Upper lobe of right lung (tissue), 1 donor: ENCODE measurements around the gene SLC46A1. TPM values are rescaled to one million over a fixed set of nuclear protein-coding genes. Genes with fewer than 3 reads are reported as not detected.
A peak's percentile ranks its signal among the peaks of the same experiment; 100 is the strongest.
"Not testable (repeated sequence)": the region's sequence is repeated elsewhere in the genome, so short reads cannot be mapped to it uniquely, and the experiment has no call there.

Source experiments
- ATAC-seq: fragments of 200-7000 bp; cut with Tn5 transposase; one replicate; pipeline ENCODE4 v1.9.1; 2020; ENCODE audit warnings: mild to moderate bottlenecking, moderate library complexity
- DNase-seq: peaks from one replicate; pipeline ENCODE4 v3.0.0-alpha.2; 2020
- H3K27ac ChIP-seq: fragments of 200-600 bp; one replicate; pipeline ENCODE4 v1.8.0; 2022
- H3K27me3 ChIP-seq: fragments of 200-600 bp; one replicate; pipeline ENCODE4 v1.8.0; 2022; ENCODE audit warnings: mild to moderate bottlenecking
- H3K36me3 ChIP-seq: fragments of 200-600 bp; one replicate; pipeline ENCODE4 v1.8.0; 2022
- H3K4me1 ChIP-seq: fragments of 200-600 bp; one replicate; pipeline ENCODE4 v1.8.0; 2022
- H3K4me3 ChIP-seq: fragments of 200-600 bp; one replicate; pipeline ENCODE4 v1.8.0; 2022; ENCODE audit warnings: mild to moderate bottlenecking
- H3K9me3 ChIP-seq: fragments of 200-600 bp; one replicate; pipeline ENCODE4 v1.8.0; 2022
- intact Hi-C: fragments of 100-400 bp; cut with DNase I; formaldehyde crosslinking; loops from one replicate; pipeline ENCODE4 v1.11.0; 2022
- long read RNA-seq: library from polyadenylated mRNA; unstranded; transcript quantifications from one replicate; pipeline ENCODE4 v2.0.0, GENCODE V29; 2021
- total RNA-seq: library from RNA; stranded (reverse); fragmentation: NEBNext Ultra II Directional; extraction: Animal tissue kit (Norgen Biotek cat#: 25700); gene quantifications from one replicate; pipeline ENCODE4 v1.2.1, GENCODE V29; 2021
- TF ChIP-seq, protein P1 (sequence below): fragments of 200-600 bp; IDR thresholded peaks from one replicate; pipeline ENCODE4 v1.8.0; 2022; ENCODE audit warnings: antibody characterized with exemption
- donor health status: DM: no; HTN: yes; CAD: no; lungs with severe emphysema.

The SLC46A1 gene
- 17.0 TPM for total RNA-seq
- long read RNA-seq, full-length matches to known transcripts: 15 of 26 reads
- long read RNA-seq, partial matches to known transcripts: 0 of 26 reads
- long read RNA-seq, other reads (novel, unspliced or antisense): 11 of 26 reads

DNA sequence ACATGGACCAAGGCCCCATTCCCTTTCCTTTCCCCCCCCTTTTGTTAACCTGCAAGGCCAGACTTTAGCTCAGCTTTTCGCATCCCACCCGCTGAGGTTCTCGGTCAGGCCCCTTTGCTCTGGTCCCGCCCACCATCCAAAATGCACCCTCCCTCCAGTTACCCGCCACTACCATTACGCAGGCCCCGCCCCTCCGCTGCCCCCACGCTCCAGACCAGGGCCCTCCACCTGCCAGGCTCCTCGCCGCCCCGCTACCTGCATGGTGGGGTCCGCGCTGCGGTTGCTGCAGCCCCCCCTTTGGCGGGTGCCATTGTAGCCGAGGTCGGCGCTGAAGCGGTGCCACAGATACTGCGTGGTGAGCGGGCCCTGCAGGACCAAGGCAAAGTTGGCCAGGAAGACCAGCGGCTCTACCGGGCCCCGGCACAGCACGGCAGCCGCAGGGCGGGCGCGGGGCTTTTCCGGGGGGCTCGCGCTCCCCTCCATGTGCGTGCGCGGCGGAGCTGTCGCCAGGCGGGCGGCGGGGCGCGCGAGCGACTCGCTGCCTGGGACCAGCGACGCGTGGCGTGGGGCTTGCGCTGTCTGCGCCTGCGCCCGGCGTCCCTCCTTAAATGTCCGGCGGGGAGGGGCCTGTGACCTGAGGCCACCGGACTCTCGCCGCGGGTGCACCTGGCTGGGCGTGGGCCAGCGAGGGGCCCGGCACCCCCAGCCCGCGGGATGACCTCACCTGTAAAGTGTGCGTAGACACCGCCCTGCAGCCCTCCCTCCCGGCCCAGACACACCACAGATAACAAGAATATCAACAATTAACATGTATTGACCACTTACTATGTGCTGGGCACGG is at the start of gene SLC46A1:
SLC46A1 (minus strand) TSS at position 581 of the 841 bp plus-strand sequence; CDS start at position 483, 98 bp downstream.
- Histone ChIP-seq H3K4me3 (peak within 1 kb of the TSS; percentile 66), H3K27me3 (no peaks in the 10 kb centered on the region), H3K27ac (peak within 1 kb of the TSS; percentile 25), H3K4me1 (peaks cover 14% of the 10 kb centered on the region), H3K36me3 (peaks cover 1% of the 10 kb centered on the region), H3K9me3 (no peaks in the 10 kb centered on the region)
- peak; percentile 88 for DNase-seq
- TF ChIP-seq, protein P1, sequence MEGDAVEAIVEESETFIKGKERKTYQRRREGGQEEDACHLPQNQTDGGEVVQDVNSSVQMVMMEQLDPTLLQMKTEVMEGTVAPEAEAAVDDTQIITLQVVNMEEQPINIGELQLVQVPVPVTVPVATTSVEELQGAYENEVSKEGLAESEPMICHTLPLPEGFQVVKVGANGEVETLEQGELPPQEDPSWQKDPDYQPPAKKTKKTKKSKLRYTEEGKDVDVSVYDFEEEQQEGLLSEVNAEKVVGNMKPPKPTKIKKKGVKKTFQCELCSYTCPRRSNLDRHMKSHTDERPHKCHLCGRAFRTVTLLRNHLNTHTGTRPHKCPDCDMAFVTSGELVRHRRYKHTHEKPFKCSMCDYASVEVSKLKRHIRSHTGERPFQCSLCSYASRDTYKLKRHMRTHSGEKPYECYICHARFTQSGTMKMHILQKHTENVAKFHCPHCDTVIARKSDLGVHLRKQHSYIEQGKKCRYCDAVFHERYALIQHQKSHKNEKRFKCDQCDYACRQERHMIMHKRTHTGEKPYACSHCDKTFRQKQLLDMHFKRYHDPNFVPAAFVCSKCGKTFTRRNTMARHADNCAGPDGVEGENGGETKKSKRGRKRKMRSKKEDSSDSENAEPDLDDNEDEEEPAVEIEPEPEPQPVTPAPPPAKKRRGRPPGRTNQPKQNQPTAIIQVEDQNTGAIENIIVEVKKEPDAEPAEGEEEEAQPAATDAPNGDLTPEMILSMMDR: no peak
- intact Hi-C loops: no loop called here
- ATAC-seq: peak; percentile 91

GRCh38 chr17:28449859-28450258 is 43.8 kb upstream of the SLC46A1 start:
- DNase-seq (no peak), ATAC-seq (no peak)
- no peaks in the 10 kb centered on the region for H3K27me3 ChIP-seq
- intact Hi-C loops: no loop called here
- H3K9me3 ChIP-seq: no peaks in the 10 kb centered on the region
- no peaks in the 10 kb centered on the region for H3K36me3 ChIP-seq
- no peak overlapping the region for H3K4me3 ChIP-seq
- no peaks in the 10 kb centered on the region for H3K4me1 ChIP-seq
- TF ChIP-seq, protein P1: no peak
- H3K27ac ChIP-seq: no peak overlapping the region

DNA sequence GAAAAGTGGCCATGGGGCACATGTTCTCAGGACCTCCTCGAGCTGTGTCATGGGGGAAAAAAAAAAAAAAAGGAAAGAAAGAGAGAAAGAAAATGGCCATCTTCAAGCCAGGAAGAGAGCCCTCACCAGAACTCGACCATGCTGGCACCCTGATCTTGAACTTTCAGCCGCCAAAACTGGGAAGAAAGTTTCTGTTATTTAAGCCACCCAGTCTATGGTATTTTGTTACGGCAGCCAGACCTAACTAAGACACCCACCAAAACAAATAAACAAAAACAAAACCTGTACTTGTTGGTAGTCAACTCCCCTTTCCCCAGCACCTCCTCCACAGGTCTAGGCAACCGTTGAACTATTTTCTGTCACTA is 41.4 kb upstream of the SLC46A1 start:
- Histone ChIP-seq H3K36me3 (no peaks in the 10 kb centered on the region), H3K27me3 (no peaks in the 10 kb centered on the region), H3K4me3 (no peak overlapping the region), H3K9me3 (no peaks in the 10 kb centered on the region), H3K4me1 (no peaks in the 10 kb centered on the region), H3K27ac (no peak overlapping the region)
- intact Hi-C loops: no loop called here
- ATAC-seq: no peak
- TF ChIP-seq, protein P1: no peak
- DNase-seq: no peak

GRCh38 chr17:28446716-28447395 is 40.8 kb upstream of the SLC46A1 start:
- ATAC-seq: no peak
- Histone ChIP-seq H3K27ac (no peak overlapping the region), H3K9me3 (no peaks in the 10 kb centered on the region), H3K4me1 (no peaks in the 10 kb centered on the region), H3K4me3 (no peak overlapping the region), H3K27me3 (no peaks in the 10 kb centered on the region), H3K36me3 (no peaks in the 10 kb centered on the region)
- DNase-seq: no peak
- intact Hi-C loops: no loop called here
- TF ChIP-seq, protein P1: no peak

DNA sequence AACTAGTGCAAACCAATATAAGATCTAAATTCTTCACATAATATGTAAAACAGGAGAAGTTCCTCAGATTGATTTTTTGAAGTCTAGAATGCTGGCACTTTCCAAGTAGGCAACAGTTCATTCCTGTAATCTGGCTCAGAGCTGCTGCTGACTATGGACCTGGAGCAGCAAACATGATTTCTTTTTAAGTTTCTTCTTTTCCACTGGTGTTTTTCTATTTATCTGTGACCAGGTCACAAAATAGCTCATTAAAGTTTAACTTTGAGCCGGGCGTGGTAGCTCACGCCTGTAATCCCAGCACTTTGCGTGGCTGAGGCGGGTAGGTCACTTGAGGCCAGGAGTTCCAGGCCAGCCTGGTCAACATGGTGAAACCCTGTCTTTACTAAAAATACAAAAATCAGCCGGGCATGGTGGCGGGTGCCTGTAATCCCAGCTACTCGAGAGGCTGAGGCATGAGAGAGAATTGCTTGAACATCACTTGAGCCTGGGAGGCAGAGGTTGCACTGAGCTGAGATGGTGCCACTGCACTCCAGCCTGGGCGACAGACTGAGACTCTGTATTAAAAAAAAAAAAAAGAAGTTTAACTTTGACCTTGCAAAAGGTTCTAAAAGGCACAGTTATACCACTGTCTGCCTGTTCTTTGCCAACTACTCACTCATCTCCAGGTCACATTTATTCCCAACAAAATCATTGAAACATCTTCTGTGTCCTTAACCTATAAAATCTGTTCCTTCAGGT is 38.1 kb upstream of the SLC46A1 start:
- H3K27me3 ChIP-seq: no peaks in the 10 kb centered on the region
- TF ChIP-seq, protein P1: no peak
- DNase-seq (no peak), ATAC-seq (no peak)
- H3K4me1 ChIP-seq: no peaks in the 10 kb centered on the region
- no peaks in the 10 kb centered on the region for H3K9me3 ChIP-seq
- H3K4me3 ChIP-seq: no peak overlapping the region
- no peak overlapping the region for H3K27ac ChIP-seq
- intact Hi-C loops: no loop called here
- H3K36me3 ChIP-seq: no peaks in the 10 kb centered on the region

DNA sequence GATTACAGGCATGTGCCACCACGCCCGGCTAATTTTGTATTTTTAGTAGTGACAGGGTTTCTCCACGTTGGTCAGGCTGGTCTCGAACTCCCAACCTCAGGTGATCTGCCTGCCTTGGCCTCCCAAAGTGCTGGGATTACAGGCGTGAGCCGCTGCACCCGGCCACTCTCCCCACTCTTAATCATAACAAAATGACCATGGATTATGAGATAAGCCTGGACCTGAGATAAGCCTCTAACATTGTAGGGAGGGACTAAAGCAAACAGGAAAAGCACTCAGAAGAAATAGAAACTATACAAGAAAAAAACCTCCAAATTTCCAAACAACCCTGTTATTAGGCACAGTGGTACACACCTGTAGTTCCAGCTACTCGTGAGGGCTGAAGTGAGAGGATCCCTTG is 28.3 kb upstream of the SLC46A1 start:
- intact Hi-C loops: loop anchor here (10.0 kb wide), 1 partner anchor 60 kb away; the partner anchor contains the start of genes SARM1 and VTN
- not testable (repeated sequence) for H3K4me3 ChIP-seq, ATAC-seq, DNase-seq, H3K4me1 ChIP-seq, H3K36me3 ChIP-seq, H3K27ac ChIP-seq, H3K27me3 ChIP-seq, H3K9me3 ChIP-seq
